ENCODE measurements around the gene BHMT2. TPM values are rescaled to one million over a fixed set of nuclear protein-coding genes. Genes with fewer than 3 reads are reported as not detected.

The BHMT2 gene
- total and polyA plus RNA-seq, 2 of the 13 experiments (the other 11 are each of a cell fraction or from before 2014, with no cell fraction given): 13.8 to 18.8 TPM

DNA sequence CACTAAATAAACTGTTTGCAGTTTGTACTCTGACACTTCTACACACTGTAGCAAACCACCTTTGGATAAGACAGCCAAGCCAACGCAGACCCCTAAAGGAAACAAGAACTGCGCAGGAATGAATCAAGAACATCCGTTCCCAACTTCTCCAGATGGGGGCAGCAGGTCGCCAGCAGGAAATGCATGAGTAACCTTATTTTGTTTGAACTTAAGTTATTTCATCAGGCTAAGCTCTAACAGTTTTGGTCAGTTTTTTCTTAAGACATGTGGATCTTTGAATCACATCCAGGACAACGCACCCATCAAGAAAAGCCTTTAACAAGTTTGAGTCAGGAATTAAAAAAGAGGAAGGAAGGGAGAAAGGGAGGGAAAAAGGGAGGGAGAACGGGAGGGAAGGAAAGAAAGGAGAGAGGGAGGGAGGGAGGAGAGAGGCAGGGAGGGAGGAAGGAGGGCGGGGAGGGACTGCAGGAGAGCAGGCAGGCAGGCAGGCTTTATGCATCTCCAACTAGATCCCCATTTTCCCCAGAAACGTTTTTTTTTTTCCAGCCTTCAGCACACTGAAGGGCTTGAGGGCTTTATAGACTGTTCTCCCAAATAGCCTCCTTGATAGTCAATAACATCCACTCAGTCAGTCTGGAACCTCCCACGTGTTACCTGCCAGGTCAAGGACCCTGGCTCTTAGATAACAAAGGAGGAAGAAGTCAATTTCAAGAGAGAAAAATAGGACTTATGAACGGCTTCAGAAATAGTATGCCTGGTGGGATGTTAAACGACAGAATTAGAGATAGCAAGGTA is 64.3 kb downstream of the BHMT2 start (continued):
- TF ChIP-seq PAWR (CRISPR knock-in tag; IDR thresholded peaks at IDR 0.05; ENCODE audit: borderline replicate concordance) (no peak), ZSCAN30 (CRISPR knock-in tag; IDR thresholded peaks at IDR 0.05) (no peak), TEAD3 (CRISPR knock-in tag; optimal IDR thresholded peaks at IDR 0.05; ENCODE audit: borderline replicate concordance) (peak; percentile 38), ZNF441 (CRISPR knock-in tag; IDR thresholded peaks at IDR 0.05; ENCODE audit: borderline replicate concordance) (no peak), ETV5 (CRISPR knock-in tag; IDR thresholded peaks at IDR 0.05; ENCODE audit: borderline replicate concordance) (peak; percentile 40; the same call in 1 of the 2 replicates), PHF5A (CRISPR knock-in tag; IDR thresholded peaks at IDR 0.05; ENCODE audit: low read depth, unreplicated experiment) (no peak), SMC3 (IDR thresholded peaks at IDR 0.05; ENCODE audit: low read length) (peak; percentile 82), ZMYM3 (CRISPR knock-in tag; IDR thresholded peaks at IDR 0.05) (no peak), SP2 (CRISPR knock-in tag; IDR thresholded peaks at IDR 0.05) (no peak), MATR3 (CRISPR knock-in tag; IDR thresholded peaks at IDR 0.05) (no peak), ZNF143 (CRISPR knock-in tag; IDR thresholded peaks at IDR 0.05) (no peak), CREB1 (IDR thresholded peaks at IDR 0.05) (no peak), CREB1 (CRISPR knock-in tag; IDR thresholded peaks at IDR 0.05) (no peak), CEBPG (CRISPR knock-in tag; IDR thresholded peaks at IDR 0.05) (no peak), FOXC1 (CRISPR knock-in tag; IDR thresholded peaks at IDR 0.05; ENCODE audit: borderline replicate concordance) (no peak), PHF8 (CRISPR knock-in tag; IDR thresholded peaks at IDR 0.05) (no peak), ZBTB7A (CRISPR knock-in tag; IDR thresholded peaks at IDR 0.05) (no peak), KAT8 (CRISPR knock-in tag; IDR thresholded peaks at IDR 0.05) (peak; percentile 14; the same call in 1 of the 2 replicates)
- TF ChIP-seq, protein P1, sequence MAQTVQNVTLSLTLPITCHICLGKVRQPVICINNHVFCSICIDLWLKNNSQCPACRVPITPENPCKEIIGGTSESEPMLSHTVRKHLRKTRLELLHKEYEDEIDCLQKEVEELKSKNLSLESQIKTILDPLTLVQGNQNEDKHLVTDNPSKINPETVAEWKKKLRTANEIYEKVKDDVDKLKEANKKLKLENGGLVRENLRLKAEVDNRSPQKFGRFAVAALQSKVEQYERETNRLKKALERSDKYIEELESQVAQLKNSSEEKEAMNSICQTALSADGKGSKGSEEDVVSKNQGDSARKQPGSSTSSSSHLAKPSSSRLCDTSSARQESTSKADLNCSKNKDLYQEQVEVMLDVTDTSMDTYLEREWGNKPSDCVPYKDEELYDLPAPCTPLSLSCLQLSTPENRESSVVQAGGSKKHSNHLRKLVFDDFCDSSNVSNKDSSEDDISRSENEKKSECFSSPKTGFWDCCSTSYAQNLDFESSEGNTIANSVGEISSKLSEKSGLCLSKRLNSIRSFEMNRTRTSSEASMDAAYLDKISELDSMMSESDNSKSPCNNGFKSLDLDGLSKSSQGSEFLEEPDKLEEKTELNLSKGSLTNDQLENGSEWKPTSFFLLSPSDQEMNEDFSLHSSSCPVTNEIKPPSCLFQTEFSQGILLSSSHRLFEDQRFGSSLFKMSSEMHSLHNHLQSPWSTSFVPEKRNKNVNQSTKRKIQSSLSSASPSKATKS (CRISPR knock-in tag; IDR thresholded peaks at IDR 0.05): no peak
- TF ChIP-seq, protein P2, sequence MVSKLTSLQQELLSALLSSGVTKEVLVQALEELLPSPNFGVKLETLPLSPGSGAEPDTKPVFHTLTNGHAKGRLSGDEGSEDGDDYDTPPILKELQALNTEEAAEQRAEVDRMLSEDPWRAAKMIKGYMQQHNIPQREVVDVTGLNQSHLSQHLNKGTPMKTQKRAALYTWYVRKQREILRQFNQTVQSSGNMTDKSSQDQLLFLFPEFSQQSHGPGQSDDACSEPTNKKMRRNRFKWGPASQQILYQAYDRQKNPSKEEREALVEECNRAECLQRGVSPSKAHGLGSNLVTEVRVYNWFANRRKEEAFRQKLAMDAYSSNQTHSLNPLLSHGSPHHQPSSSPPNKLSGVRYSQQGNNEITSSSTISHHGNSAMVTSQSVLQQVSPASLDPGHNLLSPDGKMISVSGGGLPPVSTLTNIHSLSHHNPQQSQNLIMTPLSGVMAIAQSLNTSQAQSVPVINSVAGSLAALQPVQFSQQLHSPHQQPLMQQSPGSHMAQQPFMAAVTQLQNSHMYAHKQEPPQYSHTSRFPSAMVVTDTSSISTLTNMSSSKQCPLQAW (CRISPR knock-in tag; IDR thresholded peaks at IDR 0.05): no peak
- TF ChIP-seq, protein P3, sequence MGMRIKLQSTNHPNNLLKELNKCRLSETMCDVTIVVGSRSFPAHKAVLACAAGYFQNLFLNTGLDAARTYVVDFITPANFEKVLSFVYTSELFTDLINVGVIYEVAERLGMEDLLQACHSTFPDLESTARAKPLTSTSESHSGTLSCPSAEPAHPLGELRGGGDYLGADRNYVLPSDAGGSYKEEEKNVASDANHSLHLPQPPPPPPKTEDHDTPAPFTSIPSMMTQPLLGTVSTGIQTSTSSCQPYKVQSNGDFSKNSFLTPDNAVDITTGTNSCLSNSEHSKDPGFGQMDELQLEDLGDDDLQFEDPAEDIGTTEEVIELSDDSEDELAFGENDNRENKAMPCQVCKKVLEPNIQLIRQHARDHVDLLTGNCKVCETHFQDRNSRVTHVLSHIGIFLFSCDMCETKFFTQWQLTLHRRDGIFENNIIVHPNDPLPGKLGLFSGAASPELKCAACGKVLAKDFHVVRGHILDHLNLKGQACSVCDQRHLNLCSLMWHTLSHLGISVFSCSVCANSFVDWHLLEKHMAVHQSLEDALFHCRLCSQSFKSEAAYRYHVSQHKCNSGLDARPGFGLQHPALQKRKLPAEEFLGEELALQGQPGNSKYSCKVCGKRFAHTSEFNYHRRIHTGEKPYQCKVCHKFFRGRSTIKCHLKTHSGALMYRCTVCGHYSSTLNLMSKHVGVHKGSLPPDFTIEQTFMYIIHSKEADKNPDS (CRISPR knock-in tag; IDR thresholded peaks at IDR 0.05): no peak
- TF ChIP-seq, protein P4, sequence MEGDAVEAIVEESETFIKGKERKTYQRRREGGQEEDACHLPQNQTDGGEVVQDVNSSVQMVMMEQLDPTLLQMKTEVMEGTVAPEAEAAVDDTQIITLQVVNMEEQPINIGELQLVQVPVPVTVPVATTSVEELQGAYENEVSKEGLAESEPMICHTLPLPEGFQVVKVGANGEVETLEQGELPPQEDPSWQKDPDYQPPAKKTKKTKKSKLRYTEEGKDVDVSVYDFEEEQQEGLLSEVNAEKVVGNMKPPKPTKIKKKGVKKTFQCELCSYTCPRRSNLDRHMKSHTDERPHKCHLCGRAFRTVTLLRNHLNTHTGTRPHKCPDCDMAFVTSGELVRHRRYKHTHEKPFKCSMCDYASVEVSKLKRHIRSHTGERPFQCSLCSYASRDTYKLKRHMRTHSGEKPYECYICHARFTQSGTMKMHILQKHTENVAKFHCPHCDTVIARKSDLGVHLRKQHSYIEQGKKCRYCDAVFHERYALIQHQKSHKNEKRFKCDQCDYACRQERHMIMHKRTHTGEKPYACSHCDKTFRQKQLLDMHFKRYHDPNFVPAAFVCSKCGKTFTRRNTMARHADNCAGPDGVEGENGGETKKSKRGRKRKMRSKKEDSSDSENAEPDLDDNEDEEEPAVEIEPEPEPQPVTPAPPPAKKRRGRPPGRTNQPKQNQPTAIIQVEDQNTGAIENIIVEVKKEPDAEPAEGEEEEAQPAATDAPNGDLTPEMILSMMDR (CRISPR knock-in tag; IDR thresholded peaks at IDR 0.05): peak; percentile 79
- TF ChIP-seq, protein P5, sequence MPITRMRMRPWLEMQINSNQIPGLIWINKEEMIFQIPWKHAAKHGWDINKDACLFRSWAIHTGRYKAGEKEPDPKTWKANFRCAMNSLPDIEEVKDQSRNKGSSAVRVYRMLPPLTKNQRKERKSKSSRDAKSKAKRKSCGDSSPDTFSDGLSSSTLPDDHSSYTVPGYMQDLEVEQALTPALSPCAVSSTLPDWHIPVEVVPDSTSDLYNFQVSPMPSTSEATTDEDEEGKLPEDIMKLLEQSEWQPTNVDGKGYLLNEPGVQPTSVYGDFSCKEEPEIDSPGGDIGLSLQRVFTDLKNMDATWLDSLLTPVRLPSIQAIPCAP (CRISPR knock-in tag; IDR thresholded peaks at IDR 0.05; ENCODE audit: low read depth): no peak
